HG03342 (cell line): ENCODE results near the gene KCNMA1.

ENCODE experiments used
- ATAC-seq: cut with Tn5 transposase; IDR thresholded peaks from one replicate; pipeline ENCODE4 v1.9.1; 2021; ENCODE audit warnings: mild to moderate bottlenecking, moderate library complexity; ENCODE audit not compliant: unreplicated experiment

KCNMA1 gene

DNA sequence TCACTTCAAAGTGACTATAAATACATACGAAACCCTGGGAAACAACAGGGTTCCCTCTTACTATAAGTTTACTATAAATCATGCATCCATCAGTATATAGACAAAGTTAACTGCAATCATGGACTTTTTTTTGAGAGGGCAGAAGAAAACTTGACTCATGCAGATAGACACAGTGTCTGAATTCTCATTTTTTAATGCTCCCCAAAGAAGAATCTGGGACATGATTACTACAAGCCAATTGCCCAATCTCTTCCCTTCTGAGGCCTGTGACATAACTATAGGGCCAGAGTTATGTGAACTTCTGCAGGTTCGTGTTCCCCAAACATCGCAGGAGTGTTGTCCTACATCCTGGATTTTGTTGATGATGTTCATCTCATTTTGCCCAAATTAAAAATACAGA lies 376.5 kb downstream of the KCNMA1 start:
- no peak for ATAC-seq

DNA sequence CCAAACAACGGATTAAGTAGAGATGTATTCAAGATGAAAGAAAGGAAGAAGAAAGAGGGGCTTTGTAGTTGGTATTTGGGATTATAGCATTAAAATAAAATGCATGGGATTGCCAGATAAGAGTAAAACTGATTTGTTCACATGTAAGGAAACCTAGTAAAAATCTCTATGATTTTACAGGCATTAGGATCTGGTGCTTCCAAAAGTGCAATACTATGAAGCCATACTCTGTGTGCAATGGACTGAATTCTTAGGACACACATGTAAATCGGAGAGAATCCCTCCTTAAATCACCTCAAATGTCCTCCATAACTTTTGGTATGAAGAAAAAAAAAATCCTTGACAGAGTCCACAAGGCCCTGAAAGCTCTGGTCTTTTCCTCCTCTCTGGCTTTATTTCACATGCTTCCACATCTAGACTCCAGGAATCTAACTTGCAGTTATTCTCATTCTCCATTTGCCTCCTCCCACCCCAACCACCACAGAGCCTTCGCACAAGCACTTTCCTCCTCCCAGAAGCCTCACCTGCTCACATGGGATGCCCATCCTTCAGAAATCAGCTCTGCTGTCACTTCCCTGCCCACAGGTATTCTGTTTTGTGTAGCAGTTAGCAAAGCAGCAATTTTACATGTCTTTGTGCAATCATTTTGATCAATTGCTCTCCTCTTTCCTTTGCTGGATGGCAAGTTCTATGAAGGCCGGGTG lies 378.3 kb downstream of the KCNMA1 start:
- no peak for ATAC-seq

DNA sequence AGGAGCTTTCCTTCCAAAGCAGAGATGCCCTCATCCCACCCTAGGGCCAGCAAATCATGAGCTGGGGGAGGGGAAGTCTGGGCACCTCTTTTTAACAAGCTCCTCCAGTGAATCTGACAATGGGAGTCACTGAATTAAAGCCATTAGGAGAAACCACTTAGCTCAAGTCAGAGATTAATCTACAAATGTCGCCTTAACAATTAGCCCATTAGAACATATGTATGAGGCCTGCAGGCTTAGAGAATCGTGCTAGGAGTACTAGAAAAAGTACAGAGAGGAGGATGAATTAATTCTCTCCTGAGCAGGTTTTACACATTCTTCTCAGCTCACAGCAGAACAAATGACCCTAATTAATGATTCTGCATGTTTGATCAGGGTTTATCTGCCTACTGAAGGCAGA lies 381.3 kb downstream of the KCNMA1 start:
- ATAC-seq: no peak

DNA sequence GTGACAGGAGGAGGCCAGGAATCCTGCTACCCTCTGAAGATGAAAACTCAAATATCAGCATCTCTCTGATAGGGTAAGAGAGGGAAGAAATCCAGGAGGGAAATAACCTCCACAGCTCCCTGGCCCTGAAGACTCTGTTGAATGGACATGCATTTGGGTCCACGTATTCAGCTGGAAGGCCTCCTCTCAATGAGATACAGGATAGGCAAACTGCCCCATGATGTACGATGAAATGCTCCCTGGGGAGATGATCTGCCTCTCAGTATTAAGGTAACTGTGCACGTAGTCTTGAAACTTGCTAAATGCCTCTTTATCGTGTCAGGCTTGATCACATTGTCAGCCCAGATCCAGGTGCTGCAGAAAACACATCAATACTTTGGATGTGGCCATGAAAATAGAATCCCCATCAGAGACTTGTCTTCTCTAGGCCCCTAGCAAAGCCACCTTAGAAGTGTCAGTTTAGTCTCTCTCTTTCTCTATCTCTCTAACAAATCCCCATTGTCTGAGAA lies 384.0 kb downstream of the KCNMA1 start:
- ATAC-seq: no peak

DNA sequence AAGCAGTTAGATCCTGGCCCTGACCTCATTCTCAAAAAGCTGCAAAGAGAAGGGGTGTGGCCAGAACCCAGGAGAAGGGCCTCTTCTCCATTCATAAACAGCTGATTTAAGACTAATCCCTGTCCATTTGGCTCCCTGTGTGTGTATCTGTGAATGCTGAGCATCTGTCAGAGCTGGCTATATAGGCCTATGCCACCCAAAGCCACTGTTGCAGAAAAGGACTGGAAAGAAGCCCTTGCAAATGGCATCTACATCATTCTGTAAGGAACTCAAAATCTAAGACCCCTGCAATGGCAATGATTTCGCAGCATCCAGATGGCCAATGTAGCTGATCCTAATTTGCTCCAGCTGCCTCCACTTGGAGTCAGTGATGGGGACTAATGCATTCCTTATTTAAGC lies 384.5 kb downstream of the KCNMA1 start:
- ATAC-seq: no peak

DNA sequence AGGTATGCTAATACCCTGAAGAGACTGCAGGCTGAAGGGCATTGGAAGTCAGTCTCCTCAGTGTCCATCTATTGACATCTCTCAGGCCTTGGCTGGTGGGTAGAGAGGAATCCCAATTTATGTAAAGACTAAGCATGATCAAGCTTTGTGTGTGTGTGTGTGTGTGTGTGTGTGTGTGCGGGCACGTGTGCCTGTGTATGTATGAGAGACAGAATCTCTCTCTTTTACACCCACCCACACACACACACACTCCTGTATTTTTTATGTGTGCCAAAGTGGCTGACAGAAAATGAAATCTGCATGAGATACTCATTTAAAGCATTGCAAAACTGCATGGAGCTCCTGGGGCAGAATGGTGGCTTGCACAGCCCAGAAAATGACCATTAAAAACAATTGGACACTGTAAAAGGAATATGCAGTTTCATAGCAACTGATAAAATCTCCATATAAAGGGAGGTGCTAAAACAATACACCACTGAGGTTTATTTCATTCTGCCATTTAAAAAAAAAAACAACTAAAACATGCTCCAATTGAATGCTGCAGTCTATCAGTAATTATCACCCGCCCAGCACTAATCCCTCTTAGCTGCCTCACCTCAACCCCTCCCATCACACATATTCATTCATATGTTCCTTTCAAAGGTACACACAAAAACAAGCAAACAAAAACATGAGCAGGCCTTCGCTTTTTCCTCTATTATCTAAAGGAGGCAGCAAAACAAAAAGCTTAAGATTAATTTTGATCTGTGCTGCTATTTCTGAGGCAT lies 385.0 kb downstream of the KCNMA1 start:
- ATAC-seq: no peak

DNA sequence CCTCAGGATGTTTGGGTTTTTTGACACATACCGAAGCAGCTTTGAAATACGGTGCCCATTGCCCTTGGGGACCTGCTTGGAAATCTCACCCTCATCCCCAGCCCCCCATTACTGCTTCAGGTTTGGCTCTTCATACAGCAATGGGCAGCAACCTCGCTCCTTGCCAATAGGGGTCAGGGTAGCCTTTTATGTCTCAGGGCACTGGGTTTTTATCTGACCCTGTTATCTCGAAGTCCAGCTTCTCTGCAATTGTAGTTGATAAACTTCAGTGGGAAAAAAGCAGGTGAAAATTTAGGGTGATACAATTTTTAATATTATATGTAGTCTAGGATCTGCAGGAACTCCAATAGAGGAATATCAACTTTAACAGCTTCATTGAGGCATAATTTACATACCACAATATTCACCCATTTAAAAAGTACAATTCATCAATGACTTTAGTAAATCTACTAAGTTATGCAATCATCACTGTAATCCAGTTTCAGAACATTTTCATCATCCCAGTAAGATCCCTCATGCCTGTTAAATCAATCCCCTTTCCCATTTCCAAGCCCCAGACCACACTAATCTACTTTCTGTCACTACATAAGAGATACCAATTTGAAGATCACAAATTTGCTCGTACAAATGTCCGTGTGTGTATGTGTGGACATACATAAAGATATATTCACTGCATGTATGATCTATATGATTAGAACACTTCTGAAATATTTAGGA lies 386.2 kb downstream of the KCNMA1 start:
- ATAC-seq: no peak

DNA sequence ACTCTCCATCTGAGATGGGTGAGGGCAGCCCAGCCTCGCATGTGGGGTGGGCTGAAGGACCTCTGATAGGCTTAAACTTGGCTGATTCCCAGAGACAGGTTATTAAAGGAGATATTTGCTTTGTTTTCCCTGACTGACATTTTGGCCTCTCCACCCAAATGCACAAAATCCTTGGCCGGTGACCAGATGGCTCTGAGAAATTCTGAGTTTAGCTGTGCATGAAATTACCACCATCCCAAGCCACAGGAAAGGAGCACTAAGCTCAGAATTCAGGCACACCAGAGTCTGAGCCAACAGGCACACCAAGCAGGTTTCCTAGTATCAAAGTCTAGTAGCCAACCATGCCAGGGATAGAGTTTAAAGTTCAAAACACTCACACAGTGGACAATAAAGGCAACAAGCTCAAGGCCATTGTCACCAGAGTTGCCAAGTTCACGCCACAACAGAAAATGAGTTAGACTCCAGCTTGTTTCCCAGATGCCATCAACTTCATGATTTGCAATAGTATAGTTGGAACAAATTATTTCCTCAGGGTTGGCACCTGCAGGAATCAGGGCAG lies 387.6 kb downstream of the KCNMA1 start:
- ATAC-seq: no peak

DNA sequence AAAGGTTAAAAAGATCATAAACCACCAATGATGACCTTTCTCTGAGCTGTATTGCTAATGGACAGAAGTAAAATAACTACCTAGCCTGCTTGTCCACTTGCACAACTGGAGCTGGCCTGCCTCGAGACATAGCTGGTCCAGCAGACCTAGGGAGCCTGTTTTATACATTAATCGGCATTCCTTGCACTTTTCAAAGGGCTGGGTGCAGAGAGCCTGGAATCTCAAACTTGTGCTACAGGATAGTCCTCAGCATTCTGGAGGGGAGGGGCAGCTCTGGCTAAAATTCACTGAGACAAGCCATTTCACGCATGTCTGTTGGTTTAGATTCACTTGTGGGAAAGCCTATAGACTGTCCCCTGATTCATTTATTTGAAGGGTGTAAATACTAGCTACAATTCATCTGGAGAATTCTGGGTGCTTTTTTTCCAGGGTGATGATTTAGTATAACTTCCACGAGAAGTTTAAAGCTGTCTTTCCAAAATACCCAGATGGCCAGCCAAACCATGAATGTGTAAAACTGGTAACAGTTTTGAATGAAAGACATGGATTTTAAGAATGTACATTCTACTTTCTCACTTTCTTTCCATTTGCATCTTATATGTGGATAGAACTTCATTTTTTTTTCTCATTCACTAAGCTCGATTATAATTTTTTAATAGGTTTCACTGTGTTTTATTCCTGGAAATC lies 389.4 kb downstream of the KCNMA1 start:
- ATAC-seq: no peak

DNA sequence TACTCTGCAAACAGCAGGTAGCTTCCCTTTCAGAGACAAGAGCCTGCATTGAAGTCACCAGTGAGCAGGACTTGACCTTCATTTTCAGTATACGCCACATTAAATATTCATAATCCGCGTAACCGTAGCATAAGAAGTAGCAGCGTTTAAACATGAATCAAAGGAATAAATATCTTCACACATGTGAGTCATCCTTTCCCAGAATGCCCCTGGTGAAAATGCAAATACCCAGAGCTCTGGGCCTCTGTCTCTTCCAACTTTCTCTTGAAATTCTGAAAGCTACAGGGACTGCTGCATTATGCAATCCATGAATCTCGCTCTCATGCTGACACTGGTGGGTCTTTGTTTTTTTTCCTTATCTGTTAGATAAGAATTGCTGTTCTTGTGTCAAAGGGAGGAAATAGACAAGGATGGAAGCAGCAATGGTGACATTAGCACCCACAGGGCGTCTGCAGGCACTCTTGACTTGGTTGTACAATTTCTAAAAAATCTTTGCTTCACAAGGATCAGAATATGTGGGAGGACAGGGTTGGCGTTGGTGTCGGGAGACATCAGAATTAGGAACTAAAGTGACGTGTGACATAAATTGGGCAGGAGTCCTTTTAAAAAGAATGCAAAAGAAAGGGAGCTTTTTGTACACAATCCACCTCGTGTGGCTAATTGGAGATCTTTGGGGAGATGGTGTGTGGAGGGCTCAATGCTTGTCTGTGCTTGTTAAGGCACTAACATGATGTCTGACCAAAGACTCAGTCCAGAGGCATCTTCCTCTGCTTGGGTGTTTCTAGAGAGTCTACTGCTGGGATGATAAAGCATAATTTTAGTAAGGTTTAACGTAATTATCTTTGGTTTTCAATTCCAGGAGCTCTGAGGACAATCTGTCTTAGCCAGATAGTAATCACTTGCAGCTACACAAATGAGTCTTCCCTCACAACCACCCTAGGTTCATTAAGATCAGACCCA lies 390.3 kb downstream of the KCNMA1 start:
- ATAC-seq: no peak

DNA sequence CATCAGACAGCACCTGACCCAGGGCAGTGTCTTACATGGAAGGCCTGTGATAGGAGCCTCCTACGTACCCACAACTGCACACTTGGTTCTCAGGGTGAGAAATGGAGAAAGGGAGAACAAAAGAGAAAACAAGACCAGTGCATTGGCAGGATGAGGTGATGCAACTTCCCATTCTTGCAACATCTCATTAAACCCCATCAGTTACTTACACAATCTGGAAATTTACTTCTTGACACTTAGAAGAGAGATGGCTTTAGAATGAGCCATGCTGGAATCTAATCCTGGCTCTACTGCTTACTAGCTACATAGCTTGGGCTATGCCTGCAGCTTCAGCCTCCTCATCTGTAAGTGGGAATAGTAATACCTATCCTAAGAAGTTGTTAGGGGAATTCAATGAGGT lies 391.7 kb downstream of the KCNMA1 start:
- no peak for ATAC-seq

DNA sequence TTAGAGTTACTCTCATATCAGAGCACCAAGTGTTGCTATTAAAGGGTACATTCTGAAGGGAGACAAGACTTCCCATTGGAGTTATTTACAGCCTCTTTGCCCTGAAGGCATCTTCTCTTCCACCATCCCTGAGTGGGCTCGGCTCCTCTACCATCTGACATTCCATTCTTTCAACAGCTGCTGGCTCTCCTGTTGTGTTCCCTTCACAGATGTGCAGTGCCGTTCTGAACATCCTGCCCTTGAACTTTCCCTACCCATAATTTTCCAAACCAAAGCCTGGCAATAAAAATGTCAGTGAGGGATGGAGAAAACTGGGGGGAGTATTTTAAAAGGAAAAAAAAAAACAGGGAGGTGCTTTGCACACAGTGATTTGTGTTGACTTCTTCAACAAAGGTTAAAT lies 392.9 kb downstream of the KCNMA1 start:
- no peak for ATAC-seq

DNA sequence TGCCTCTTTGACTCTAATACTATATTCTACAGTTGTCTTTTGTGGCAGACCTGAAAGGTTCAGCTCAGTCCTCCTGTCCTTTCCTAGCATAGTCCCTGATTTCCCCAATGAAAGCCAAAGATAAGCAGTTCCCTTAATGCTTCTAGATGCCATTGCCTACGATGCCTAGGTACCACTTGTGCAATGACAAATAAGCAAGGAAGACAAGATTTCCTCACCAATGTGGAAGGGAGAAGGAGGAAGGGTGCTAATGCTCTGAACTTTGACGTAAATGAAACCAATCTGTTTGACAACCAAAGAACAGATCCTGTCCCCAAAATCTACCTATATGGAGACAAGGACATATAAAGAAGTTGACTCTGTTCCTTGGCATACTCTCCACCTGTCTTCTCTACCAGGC lies 393.3 kb downstream of the KCNMA1 start:
- no peak for ATAC-seq

DNA sequence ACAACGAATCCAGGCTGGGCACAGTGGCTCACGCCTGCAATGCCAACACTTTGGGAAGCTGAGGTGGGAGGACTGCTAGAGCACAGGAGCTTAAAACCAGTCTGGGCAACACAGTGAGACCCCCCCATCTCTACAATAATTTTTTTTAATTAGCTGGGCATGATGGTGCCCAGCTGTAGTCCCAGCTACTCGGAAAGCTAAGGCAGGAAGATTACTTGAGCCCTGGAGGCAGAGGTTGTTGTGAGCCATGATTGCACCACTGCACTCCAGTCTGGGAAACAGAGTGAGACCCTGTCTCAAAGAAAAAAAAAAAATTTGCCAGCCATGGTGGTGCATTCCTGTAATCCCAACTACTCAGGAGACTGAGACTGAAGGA lies 396.3 kb downstream of the KCNMA1 start:
- no peak for ATAC-seq

DNA sequence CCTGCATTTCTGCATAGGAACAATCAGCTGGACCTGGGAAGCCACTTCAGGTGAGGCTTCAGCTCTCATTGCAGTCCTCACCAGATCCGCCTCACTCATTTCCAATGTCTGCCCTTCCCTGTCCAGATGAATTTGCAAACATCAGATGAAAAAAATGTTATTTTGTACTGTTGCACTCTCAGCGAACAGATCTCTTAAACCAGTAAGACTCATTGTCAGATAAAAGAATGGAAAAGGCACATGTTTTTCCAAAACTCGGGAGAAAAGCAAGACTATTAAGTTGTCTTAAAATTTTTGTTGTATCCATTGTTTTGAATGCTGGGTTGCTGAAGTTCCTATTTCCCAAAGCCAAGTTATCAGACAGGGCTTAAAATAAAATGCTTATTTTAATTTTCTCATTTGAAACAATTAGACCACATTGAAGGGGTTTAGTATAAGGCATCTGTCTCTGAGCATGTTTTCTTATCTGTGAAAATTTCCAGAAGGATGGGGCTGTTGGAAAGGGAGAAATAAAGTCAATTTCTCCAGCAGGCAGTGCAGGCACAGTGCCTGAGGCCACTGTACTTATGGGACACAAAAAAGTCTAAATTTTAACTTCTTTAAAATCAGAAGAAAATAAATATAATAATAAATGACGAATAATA lies 396.8 kb downstream of the KCNMA1 start:
- ATAC-seq: no peak

DNA sequence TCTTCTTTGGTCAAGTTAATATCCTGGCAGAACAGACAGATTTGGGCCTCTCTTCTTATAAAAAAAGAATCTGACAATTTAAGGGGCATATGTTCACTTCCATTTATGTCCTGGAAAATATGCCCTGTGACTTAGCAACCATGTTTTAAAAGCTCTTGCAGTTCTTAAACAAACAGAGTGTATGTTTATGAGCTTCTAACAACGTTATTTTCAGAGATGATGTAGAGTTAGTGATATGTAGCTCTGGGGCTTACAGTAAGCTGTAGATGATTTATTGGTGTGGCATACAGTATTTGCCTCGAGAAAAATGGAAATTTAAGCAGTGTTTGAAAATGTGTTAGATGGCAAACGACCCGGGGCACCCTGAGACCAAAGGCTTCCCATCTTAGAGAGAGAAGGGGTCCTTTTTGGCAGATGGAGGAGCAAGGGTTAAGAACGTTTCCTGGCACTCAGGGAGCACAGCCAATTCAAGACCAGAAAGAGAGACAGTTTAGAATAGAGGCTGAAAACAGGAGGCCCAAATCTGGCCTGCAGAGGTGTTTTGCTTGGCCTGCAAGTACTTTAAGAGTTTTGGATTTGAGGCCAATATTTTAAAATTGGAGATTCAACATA lies 397.5 kb downstream of the KCNMA1 start:
- no peak for ATAC-seq

DNA sequence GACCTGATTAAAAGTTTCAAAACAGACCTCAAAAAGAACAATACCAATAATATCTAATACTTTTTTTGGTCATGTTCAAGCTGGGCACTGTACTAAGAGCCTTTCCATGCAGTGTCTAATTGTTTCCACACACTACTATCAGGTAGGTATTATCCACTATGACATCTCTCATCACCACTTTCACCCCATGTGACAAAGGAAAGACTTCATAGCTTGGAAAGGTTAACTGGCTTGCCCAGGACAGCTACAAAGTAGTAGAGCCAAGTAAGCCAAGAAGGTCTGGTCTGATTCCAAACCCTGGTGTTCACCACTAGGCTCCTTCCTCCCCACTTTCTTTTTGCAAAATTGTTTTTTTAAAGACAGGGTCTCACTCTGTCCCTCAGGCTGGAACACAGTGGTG lies 400.5 kb downstream of the KCNMA1 start:
- no peak for ATAC-seq

DNA sequence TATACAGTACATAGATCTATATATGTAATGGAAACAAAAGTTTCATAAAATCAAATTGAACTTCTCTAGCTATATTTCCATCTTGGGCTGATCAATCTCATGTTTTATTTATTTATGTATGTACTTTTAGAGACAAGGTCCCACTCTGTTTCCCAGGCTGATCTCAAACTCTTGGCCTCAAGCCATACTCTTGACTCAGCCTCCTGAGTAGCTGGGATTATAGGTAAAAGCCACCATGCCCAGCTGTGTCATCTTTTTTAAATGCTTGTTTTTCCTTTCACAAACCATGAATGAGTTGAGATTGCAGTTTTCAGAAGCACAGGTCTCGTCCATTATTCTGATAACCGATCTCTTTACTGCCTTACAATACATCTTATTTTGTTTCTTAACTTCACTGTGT lies 400.9 kb downstream of the KCNMA1 start:
- no peak for ATAC-seq

DNA sequence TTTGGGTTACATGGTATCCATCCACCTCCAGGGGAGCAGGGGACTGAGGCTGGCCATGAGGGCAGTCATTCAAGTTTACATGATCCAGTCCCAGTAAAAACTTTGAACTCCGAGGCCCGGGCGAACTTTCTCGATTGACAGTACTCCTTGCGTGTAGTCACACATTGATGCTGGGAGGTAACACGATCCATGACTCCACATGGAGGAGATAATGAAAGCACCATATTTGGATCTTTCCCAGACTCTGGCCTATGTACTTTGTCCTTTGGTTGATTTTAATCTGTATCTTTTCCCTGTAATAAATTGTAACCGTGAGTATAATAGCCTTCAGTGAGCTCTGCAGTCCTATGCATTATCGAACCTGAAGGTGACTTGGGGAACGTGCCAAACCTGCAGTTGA lies 401.6 kb downstream of the KCNMA1 start:
- ATAC-seq: no peak
